Kidney (tissue), 14 donors: Measurements from ENCODE around the gene COL25A1. TPM values are rescaled to one million over a fixed set of nuclear protein-coding genes. Genes with fewer than 3 reads are reported as not detected.

Experiments used
- DNase-seq, 5 donors: peaks; one replicate each; pipeline ENCODE4 v3.0.0-alpha.2; 2013 to 2020
- FAIRE-seq: peaks from 2 replicates; lab custom pipeline; 2012; peaks lifted over from hg19 to GRCh38; lab: Jason Lieb, UNC
- H3K27ac ChIP-seq, 2 donors: one replicate each; pipeline ENCODE4 v1.7.0; 2013; ENCODE audit warnings: low read depth in 2 of 2, low read length in 2 of 2, inconsistent platforms in 1 of 2
- H3K27me3 ChIP-seq: one replicate; pipeline ENCODE4 v1.7.1; 2013; ENCODE audit warnings: low read length, inconsistent platforms; ENCODE audit not compliant: control insufficient read depth, insufficient read depth
- H3K36me3 ChIP-seq, 3 donors: one replicate each; pipeline versions ENCODE4 v1.7.0 to v1.7.1; 2013; ENCODE audit warnings: low read length in 3 of 3, control low read depth in 1 of 3, inconsistent platforms in 1 of 3; ENCODE audit not compliant: insufficient read depth in 3 of 3, control insufficient read depth in 2 of 3
- H3K4me1 ChIP-seq, 3 donors: one replicate each; pipeline versions ENCODE4 v1.7.0 to v1.7.1; 2013; ENCODE audit warnings: low read length in 3 of 3, inconsistent platforms in 1 of 3, low read depth in 1 of 3; ENCODE audit not compliant: control insufficient read depth in 2 of 3, insufficient read depth in 2 of 3
- H3K4me3 ChIP-seq, 3 donors: one replicate each; pipeline versions ENCODE4 v1.7.0 to v1.8.1; 2013; ENCODE audit warnings: low read length in 3 of 3, control low read depth in 1 of 3, inconsistent platforms in 1 of 3
- H3K9ac ChIP-seq, 3 donors: one replicate each; pipeline versions ENCODE4 v1.7.0 to v1.7.1; 2013; ENCODE audit warnings: low read length in 3 of 3, control low read depth in 1 of 3, inconsistent platforms in 1 of 3
- H3K9me3 ChIP-seq, 3 donors: one replicate each; pipeline versions ENCODE4 v1.7.0 to v1.7.1; 2013; ENCODE audit warnings: low read length in 3 of 3, control low read depth in 1 of 3, inconsistent platforms in 1 of 3; ENCODE audit not compliant: control insufficient read depth in 2 of 3, insufficient read depth in 1 of 3
- CTCF ChIP-seq: IDR thresholded peaks from 3 replicates; pipeline ENCODE4 v1.5.1; 2012; ENCODE audit warnings: mild to moderate bottlenecking, moderate library complexity, borderline replicate concordance; ENCODE audit not compliant: insufficient read depth; ENCODE audit errors: extremely low read depth
- intact Hi-C: fragments of 100-400 bp; cut with DNase I; formaldehyde crosslinking; loops from one replicate; pipeline ENCODE4 v1.11.1; 2022
- polyA plus RNA-seq: library from polyadenylated mRNA; stranded (reverse); fragments of 350-450 nt; fragmentation: Illumina TruSeq; extraction: RNeasy Lipid Tissue Mini Kit (QIAGEN cat#74804); gene quantifications from one replicate; pipeline ENCODE4 v1.2.3, GENCODE V29; 2014; ENCODE audit warnings: low read depth, low replicate concordance; ENCODE audit not compliant: insufficient read depth
- total RNA-seq: library from RNA; stranded (reverse); fragmentation: NEBNext Ultra II Directional; extraction: Animal tissue kit (Norgen Biotek cat#: 25700); gene quantifications from one replicate; pipeline ENCODE4 v1.2.1, GENCODE V29; 2021
- donor health status: control.
- donor health status: control.
- donor health status: control.
- donor health status: control.
- donor health status: control.
- donor health status: DM: yes; HTN: yes; CAD: no.
- donor health status: Normal renal cell carcinoma (clear cell type).

COL25A1 gene
- total and polyA plus RNA-seq, 2 donors from 2014 or later = 0.52 to 2.3 TPM

GRCh38 chr4:108861334-108861733, 441.1 kb downstream of the COL25A1 start:
- H3K4me3 ChIP-seq = no peak overlapping the region
- no peaks in the 10 kb centered on the region for H3K27me3 ChIP-seq
- H3K9me3 ChIP-seq = no peaks in the 10 kb centered on the region
- intact Hi-C loops = no loop called here
- FAIRE-seq (no peak), DNase-seq (peak in 3 of 5 donors; percentile 52 to 72 (median 71))
- TF ChIP-seq CTCF = no peak
- no peaks in the 10 kb centered on the region for H3K4me1 ChIP-seq
- H3K36me3 ChIP-seq = no peaks in the 10 kb centered on the region
- no peak overlapping the region for H3K9ac ChIP-seq
- H3K27ac ChIP-seq = no peak overlapping the region

- TF ChIP-seq CTCF = no peak
- intact Hi-C loops = no loop called here
- no peak overlapping the region for H3K27ac ChIP-seq
- FAIRE-seq (no peak), DNase-seq (no peak)
- H3K9ac ChIP-seq = no peak overlapping the region
- H3K4me3 ChIP-seq = no peak overlapping the region
- H3K27me3 ChIP-seq = no peaks in the 10 kb centered on the region
- H3K4me1 ChIP-seq = no peaks in the 10 kb centered on the region
- H3K36me3 ChIP-seq = no peaks in the 10 kb centered on the region
- H3K9me3 ChIP-seq = no peaks in the 10 kb centered on the region
These were observed 447.7 kb downstream of the COL25A1 start for GRCh38 chr4:108854786-108855185.

- H3K9ac ChIP-seq = no peak overlapping the region
- FAIRE-seq = no peak
- no peak for TF ChIP-seq CTCF
- H3K27me3 ChIP-seq = no peaks in the 10 kb centered on the region
- intact Hi-C loops = no loop called here
- H3K36me3 ChIP-seq = no peaks in the 10 kb centered on the region
- H3K27ac ChIP-seq = no peak overlapping the region
- H3K9me3 ChIP-seq = no peaks in the 10 kb centered on the region
- H3K4me3 ChIP-seq = no peak overlapping the region
- H3K4me1 ChIP-seq = no peaks in the 10 kb centered on the region
- DNase-seq = no peak
These were observed 449.8 kb downstream of the COL25A1 start for GRCh38 chr4:108852691-108853090.

GRCh38 chr4:108851366-108851765, 451.1 kb downstream of the COL25A1 start:
- Histone ChIP-seq H3K4me1 (no peaks in the 10 kb centered on the region), H3K27ac (no peak overlapping the region), H3K4me3 (no peak overlapping the region), H3K27me3 (no peaks in the 10 kb centered on the region), H3K9me3 (no peaks in the 10 kb centered on the region), H3K9ac (no peak overlapping the region), H3K36me3 (no peaks in the 10 kb centered on the region)
- TF ChIP-seq CTCF = no peak
- FAIRE-seq (peak; percentile 21), DNase-seq (no peak)
- intact Hi-C loops = no loop called here
